NCI-H2196 treated with DMSO at 0.1 percent for 48 hours (cell line): Measurements from ENCODE around the gene DUSP19.

Experiments used
- DNase-seq: peaks from one replicate; lab custom pipeline; 2025; ENCODE audit not compliant: unreplicated experiment; lab: John Stamatoyannopoulos, UW

The DUSP19 gene

DNA sequence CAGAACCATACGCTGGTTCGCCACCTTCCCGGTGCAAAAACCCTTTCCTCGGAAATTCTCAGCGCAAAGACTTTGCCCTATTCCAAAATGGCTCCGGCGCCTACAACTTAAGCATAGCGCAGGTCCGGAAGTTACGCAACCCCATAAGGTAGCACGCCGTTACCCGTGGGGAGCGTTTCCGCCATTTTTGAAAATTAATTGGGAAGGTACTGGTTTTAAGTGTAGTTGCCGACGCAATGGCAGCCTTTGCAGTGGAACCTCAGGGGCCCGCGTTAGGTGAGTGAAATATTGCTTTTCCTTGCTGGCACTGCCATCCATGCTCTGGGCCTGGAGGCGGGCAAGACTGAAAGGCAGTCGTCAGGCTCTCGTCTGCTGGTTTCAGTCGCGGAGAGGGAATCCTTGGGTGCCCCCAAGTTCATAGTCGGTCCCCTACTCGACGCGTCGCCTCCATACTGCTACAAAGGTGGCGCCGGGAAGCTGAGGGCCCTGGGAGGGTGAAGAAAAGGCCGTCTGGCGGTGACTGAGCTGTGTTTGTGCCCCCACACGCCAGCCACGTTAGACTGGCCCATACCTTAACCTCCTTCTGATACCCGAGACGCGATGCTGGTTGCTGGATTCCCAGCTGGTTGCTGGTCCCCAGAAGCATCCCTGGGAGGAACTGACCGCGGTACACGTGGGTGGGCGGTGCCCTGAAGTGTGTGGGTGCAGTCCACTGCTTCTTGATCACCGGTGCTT is 45.8 kb downstream of the DUSP19 start, which contains the start of gene NUP35:
NUP35 (plus strand) TSS at position 222 of the 735 bp plus-strand sequence; CDS start at position 237, 15 bp downstream.
- DNase-seq = peak; percentile 78

DNA sequence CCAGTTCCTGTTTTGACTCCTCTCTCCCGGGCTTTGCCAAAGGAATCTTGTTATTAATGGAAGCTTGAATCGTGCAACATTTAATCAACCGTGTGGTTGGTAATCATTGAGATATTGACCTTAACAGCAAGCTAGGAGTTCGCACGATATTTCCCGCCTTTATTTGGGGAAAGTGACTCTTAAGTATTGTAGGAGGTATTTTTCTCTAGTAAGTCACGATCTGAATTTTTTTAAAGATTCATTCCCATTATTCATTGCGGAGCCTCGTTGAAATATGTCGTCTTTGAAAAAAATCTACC is 46.4 kb downstream of the DUSP19 start:
- no peak for DNase-seq

DNA sequence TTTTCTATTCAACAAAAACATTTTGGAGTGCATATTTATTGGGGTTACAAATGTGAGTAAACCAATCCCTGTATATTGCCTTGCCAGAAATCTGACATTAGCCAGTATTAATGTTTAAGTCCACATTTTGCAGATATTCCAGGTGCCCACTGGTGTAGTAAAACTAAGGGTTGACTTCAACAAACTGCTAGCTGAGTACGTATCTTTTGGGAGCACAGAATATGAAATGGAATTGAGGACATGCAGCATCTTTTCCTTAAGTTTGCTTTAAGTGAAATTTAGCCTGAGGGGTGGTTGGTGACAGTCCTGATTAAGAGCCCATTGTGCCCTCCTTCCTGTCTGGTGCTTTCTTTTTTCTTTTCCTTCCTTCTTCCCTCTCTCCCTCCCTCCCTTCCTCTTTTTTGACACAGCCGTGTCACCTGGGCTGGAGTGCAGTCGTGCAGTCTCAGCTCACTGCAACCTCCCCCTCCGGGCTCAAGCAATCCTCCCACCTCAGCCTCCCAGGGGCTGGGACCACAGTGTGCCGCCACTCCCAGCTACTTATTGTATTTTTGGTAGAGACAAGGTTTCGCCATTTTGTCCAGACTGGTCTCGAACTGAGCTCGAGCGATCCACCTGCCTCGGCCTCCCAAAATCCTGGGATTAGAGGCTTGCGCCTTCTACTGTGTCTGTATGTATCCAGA is 47.3 kb downstream of the DUSP19 start:
- no peak for DNase-seq

DNA sequence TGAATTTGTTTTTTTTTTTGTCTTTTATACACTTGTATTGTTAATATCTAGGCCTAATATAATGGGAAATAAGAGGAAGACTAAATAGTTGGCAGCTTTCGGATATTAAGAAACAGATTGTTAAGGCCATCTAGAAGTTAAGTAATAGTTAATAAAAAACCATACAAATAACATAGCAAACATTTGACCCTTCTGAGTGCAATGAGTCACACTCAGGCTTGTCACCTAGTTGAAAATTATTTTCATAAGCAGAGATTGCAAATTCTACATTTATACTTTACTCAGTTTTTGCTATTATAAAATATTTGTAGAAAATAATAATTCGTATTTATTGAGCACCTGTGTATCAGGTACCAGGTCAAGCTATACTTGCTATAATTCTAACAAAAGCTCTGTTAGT is 48.1 kb downstream of the DUSP19 start:
- DNase-seq = no peak

DNA sequence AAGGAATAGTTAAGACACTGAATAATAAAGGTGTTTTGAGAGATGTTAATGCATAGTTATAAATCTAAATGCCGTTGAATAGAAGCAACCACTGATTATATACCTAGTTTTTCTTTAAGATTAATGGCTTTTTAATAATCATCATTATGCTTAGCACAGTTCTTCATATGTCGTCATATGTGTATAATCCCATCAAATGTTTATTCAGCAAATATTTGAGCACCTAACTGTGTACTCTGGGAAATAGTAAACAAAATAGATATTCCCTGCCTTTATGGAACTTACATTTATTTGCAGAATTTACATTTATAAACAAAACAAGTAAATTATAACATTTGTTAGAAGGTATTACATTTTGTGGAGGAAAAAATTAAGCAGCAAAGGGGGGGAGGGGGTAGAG is 55.5 kb downstream of the DUSP19 start:
- DNase-seq = no peak

DNA sequence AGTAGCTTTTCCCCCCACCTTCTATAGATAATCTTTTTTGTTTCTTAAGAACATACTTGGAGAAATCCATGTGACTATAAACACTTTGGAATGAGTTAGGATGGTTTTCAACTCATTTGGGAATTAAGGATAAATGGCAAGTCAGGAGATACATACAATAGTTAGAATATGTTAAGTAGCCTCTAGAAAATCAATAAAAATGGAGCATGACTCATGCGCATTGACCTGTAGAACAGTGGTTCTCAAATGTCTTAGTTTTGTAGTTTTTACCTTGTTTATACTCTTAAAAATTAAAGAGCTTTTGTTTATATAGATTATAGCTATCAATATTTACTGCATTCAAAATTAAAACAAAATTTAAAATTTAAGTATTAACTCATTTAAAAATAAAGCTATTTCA is 70.4 kb downstream of the DUSP19 start:
- DNase-seq = no peak

DNA sequence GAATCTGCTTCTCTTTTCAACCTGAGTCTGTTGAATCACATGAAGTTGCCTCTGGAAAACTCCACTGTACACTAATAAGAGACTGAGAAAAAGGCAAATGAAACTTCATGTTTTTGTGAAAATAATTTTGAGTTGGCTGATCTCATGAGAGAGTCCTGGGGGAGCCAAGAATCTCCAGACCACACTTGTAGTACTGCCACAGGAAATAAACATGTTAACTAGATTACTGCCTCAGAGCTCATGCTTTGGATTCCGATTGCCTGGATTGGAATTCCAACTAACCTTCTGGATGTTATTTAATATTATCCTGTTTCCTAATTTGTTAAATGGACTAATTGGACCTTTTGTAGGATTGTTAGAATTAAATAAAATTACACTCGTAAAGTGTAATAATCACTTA is 70.9 kb downstream of the DUSP19 start:
- DNase-seq = no peak
